Urothelium cell line (cell line): ENCODE results near the gene HOGA1.

ENCODE experiments used
- DNase-seq: peaks from one replicate; pipeline ENCODE4 v3.0.0; 2011; ENCODE audit warnings: low spot score, mixed read lengths
- FAIRE-seq: peaks from 2 replicates; lab custom pipeline; 2011; peaks lifted over from hg19 to GRCh38; lab: Jason Lieb, UNC

The HOGA1 gene

GRCh38 chr10:97578171-97578844 lies 5.9 kb upstream of the HOGA1 start:
- no peak for FAIRE-seq
- no peak for DNase-seq

GRCh38 chr10:97580421-97581367 lies 3.5 kb upstream of the HOGA1 start:
- FAIRE-seq (no peak), DNase-seq (no peak)

GRCh38 chr10:97582169-97582568 lies 2.0 kb upstream of the HOGA1 start:
- FAIRE-seq (no peak), DNase-seq (no peak)

GRCh38 chr10:97583476-97583875 lies 713 bp upstream of the HOGA1 start:
- FAIRE-seq (no peak), DNase-seq (no peak)

- DNase-seq (no peak), FAIRE-seq (no peak)
Observed at GRCh38 chr10:97584798-97585438, 729 bp downstream of the HOGA1 start.

- no peak for DNase-seq
- FAIRE-seq: peak; percentile 23
Observed at GRCh38 chr10:97585439-97585811, 1.2 kb downstream of the HOGA1 start.

- no peak for FAIRE-seq
Observed at GRCh38 chr10:97587183-97587582, 3.0 kb downstream of the HOGA1 start.

GRCh38 chr10:97589479-97589878 lies 5.3 kb downstream of the HOGA1 start, which contains the start of gene C10orf62:
TSS of gene C10orf62 (plus strand) at chr10:97589721. CDS start at chr10:97589898, 177 bp downstream.
- no peak for FAIRE-seq

More at GRCh38 chr10:97587183-97587582, 3.0 kb downstream of the HOGA1 start:
- no peak for DNase-seq

GRCh38 chr10:97590082-97590747 lies 6.0 kb downstream of the HOGA1 start:
- no peak for DNase-seq

More at GRCh38 chr10:97589479-97589878, 5.3 kb downstream of the HOGA1 start, which contains the start of gene C10orf62:
- no peak for DNase-seq

GRCh38 chr10:97590748-97591495 lies 6.7 kb downstream of the HOGA1 start:
- DNase-seq (no peak), FAIRE-seq (no peak)

More at GRCh38 chr10:97590082-97590747, 6.0 kb downstream of the HOGA1 start:
- no peak for FAIRE-seq

GRCh38 chr10:97593421-97593820 lies 9.2 kb downstream of the HOGA1 start:
- FAIRE-seq: no peak
- no peak for DNase-seq

GRCh38 chr10:97596101-97597082 lies 12.2 kb downstream of the HOGA1 start:
- peak; percentile 71 for DNase-seq
- FAIRE-seq: no peak

GRCh38 chr10:97597778-97598177 lies 13.6 kb downstream of the HOGA1 start:
- no peak for DNase-seq
- no peak for FAIRE-seq

- DNase-seq (no peak), FAIRE-seq (no peak)
Observed at GRCh38 chr10:97598407-97599271, 14.4 kb downstream of the HOGA1 start.

GRCh38 chr10:97599272-97599619 lies 15.1 kb downstream of the HOGA1 start:
- DNase-seq: no peak
- no peak for FAIRE-seq

- FAIRE-seq: no peak
- DNase-seq: no peak
Observed at GRCh38 chr10:97600616-97601015, 16.4 kb downstream of the HOGA1 start.

- no peak for DNase-seq
- no peak for FAIRE-seq
Observed at GRCh38 chr10:97601268-97602215, 17.4 kb downstream of the HOGA1 start.
